Activated T-cell treated with anti-CD3 and anti-CD28 coated beads, Interleukin-2, amount 50 U/mL, for 1 hour (primary cell): ENCODE measurements around the gene C3AR1.
"Not testable (repeated sequence)": the region's sequence is repeated elsewhere in the genome, so short reads cannot be mapped to it uniquely, and the experiment has no call there.

Experiments used
- DNase-seq: peaks from one replicate; pipeline ENCODE4 v3.0.0-alpha.2; 2020

C3AR1 gene

DNA sequence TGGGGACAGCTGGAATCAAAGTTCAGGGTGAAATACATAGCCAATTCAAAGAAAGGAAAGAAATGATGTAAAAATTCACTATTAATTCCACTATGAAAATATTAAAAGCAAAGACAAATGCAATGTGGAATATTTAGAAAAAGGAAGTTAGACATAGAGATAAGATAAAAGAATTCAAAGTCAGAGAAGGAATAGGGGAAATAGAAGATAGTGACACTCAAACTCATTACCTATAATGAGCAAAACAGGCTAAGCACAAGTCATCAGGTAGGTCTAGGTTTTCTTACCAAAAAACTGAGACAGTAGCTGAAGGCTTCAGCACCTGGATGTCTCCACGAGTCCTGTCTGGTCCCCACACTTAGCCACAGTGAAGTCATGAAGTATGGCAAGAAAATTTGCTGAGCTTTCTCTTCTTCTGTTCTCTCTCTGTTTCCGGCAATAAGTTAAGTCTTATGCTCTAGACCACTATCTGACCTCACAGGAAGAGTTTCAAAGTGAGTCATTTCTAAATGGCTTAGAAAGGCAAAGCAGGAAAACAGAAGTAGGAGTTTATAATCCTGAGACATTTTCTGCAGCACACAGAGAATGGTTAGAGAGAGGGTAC is at the start of gene C3AR1:
C3AR1 (minus strand) TSS at position 369 of the 604 bp plus-strand sequence. CDS start 6,174 bp downstream, outside the sequence.
- peak; percentile 47 for DNase-seq

DNA sequence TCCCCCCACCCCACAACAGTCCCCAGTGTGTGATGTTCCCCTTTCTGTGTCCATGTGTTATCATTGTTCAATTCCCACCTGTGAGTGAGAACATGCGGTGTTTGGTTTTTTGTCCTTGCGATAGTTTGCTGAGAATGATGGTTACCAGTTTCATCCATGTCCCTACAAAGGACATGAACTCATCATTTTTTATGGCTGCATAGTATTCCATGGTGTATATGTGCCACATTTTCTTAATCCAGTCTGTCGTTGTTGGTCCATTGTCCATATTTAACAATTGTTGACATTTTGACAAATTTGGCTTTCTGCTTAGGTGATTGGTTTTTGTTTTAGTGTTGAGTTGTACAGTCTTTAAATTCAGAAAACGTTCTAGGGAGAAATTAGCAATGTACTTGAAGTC is 47.0 kb upstream of the C3AR1 start:
- DNase-seq, result not testable (repeated sequence)

DNA sequence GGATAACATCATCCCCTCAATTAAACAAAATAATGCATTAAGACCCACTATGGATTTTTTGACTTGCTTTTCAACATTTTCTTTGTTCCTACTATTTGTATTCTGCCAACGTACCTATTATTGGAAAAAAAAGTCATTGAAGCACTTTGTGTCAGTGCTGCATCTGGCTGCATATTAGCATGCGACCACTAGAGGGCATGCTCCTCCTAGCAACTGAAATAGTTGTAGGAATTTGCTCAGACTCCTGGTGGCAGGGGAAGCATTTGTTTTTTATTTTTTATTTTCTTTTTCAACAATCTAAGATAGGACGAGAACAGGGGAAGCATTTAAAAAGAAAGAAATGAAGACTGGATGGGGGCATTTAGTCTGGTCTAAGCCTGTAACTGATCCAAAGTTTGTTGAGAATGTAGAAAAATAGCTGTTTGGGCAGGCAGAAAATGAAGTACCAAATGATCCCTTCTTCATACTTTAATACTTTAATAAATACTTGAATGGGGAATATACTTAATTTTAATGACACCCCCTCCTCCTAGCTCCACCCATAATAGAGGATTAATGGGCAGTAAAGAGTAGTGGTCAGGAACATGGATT is 42.7 kb upstream of the C3AR1 start:
- DNase-seq, result peak; percentile 81

DNA sequence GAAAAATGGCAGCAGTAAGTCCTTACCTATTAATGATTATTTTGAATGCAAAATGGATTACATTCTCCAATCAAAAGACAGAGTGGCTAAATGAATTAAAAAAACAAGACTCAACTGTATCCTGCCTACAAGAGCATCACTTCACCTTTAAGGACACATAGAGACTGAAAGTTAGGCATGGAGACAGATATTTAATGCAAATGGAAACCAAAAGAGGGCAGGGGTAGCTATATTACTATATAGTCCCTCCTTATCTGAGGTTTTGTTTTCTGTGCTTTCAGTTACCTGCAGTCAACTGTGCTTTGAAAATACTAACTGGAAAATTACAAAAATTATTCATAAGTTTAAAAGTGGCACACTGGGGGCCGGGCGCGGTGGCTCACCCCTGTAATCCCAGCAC is 33.1 kb upstream of the C3AR1 start:
- DNase-seq, result no peak

DNA sequence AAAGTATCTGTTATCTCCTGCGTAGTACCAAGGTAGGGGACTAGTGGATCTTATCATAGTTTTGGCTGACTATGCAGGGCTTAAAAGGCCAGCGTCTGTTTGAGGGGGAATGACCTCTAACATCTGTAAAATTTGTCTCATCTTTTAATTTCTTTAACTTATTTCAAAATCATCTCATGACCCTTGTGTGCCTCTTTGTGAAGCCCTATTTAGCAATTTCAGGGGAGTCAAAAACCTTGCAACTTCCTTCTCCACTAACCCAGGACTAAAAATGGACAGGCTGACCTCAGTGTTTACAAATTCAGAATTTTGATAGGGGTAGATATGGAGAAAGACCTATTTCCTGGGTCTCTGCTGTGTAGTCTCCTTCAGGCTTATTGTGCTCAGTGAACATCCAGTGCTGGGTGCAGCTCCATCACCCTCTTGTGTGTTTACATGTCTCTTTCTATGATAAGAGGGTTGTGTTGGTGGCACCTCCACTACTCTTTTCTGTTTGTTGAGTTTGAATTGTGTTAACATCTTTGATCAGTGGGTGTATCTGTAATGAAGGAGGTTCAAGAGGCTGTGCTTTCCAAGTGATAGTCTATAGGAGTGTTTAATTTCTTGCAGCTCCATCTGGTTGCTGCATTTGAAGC is 30.2 kb upstream of the C3AR1 start:
- no peak for DNase-seq

DNA sequence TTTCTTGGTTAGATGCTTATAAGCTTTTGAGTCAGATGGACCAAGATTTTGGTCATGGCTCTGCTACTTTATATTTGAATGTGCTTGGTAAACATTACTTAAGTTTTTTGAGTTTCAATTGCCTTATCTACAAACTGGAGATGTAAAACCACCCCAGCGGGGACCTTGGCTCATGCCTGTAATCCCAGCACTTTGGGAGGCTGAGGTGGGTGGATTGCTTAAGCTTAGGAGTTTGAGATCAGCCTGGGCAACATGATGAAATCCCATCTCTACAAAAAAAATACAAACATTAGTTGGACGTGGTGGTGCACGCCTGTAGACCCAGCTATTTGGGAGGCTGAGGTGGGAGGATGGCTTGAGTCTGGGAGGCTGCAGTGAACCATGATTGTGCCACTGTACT is 27.1 kb upstream of the C3AR1 start:
- no peak for DNase-seq

DNA sequence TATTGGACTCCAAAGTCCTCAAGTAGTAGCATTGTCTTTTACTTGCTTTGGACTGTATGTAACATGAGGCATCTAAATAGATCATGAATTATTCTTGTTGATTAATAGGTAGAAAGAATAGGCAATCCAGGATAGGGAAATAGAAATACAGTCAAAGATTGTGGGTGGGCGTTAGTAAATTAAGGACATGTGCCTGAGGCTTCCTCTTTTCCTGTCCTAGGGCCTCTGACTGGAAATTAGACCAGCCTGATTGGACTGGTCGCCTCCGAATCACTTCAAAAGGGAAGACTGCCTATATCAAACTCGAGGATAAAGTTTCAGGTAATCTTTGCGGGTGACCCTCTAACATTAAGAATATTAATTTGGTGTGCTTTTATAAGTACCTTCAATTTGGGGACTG is 23.6 kb upstream of the C3AR1 start:
- DNase-seq, result no peak

DNA sequence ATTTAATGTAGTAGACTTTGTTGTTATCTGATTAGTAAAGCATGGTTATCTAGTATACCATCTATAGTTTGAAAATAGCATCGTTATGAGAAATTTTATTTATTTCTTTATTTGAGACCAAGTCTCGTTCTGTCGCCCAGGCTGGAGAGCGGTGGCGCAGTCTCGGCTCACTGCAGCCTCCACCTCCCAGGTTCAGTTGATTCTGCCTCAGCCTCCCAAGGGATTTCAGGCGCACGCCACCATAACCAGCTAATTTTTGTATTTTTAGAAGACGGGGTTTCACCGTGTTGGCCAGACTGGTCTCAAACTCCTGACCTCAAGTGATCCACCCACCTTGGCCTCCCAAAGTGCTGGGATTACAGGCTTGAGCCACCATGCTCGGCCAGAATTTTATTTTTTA is 23.1 kb upstream of the C3AR1 start:
- DNase-seq, result not testable (repeated sequence)

DNA sequence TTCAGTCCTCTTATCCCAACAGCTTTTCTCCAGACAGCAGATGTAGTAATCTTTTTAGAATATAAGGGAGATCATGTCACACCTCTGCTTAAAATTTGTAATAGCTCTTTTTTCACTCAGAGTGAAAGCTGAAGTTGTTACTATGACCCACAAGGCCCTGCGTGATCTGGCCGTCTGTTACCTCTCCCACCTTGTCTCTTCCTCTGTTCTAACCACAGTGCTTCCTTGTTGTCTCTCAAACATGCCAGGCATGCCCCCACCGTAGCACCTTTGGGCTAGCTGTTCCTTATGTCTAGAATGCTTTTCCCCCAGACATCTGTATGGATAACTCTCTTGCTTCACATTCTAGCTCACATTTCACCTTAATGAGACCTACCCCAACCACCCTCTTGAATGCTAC is 22.4 kb upstream of the C3AR1 start:
- peak; percentile 35 for DNase-seq

DNA sequence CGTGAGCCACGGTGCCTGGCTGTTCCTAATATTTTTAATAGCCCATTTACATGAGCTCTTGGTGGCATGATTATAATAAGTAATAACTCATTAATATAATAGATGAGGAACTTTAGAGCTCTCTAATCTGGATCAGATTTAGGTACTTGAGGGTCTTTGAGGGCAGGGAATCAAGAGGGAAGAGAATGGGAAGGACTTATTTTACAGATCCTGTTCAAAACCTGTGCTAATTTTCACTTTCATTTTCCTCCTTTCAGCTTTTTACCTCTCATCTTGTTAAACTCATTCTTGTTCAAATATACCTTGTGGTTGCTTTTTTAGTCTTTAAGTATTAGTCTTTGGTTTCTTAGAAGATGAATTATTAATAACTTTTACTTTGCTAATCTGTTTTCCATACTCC is 21.5 kb upstream of the C3AR1 start:
- no peak for DNase-seq

DNA sequence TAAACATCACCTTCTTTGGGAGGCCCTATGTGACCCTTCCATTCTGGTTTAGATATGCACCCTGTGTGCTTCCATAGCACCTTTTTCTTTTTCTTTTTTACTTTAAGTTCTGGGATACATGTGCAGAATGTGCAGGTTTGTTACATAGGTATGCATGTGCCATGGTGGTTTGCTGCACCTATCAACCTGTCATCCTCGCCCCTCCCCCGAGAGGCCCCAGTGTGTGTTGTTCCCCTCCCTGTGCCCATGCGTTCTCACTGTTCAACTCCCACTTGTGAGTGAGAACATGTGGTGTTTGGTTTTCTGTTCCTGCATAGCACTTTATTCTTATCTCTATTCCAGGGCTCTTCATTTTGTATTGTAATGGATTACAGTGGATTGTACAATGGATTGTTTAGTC is 18.2 kb upstream of the C3AR1 start:
- DNase-seq, result not testable (repeated sequence)

DNA sequence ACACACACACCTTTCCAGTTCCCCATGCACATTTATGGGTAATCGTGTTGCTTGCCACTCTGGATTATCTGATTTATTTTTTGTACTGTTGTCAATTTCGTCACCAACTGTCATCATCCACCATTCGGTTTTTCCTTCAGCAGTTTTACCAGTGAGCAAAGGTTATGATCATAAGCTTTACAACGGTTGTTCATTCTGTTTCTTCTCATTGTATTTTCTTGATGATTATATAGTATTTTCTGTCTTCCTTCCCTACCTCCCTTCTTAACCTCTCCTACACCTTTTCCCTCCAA is 16.6 kb upstream of the C3AR1 start:
- no peak for DNase-seq

DNA sequence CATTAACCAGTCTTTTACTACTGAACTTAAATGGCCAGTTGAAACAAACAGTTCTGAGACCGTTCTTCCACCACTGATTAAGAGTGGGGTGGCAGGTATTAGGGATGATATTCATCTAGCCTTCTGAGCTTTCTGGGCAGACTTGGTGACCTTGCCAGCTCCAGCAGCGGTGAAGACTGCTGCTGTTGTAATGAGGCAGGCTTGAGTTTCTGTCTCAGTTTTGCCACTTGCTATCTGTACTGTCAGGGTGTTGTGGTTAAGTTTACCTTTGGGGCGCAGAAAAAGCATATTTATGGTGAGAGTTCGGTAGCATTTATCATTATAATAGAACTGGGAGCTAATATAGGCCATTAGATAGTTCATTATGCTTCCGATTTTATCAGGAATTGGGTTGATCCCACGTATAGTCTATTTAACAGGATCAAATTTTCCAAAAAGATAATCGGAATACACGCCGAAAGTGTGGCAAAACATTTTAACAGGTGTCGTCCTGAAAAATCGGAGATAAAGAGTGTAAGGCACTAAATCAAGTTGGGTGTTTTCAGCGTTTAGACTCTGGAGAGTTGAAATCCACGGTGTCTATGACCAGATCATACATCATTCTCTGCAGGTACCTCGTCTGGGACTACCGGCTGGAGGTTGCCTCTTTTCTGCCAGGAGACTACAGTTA is 15.2 kb upstream of the C3AR1 start:
- DNase-seq, result peak; percentile 48

DNA sequence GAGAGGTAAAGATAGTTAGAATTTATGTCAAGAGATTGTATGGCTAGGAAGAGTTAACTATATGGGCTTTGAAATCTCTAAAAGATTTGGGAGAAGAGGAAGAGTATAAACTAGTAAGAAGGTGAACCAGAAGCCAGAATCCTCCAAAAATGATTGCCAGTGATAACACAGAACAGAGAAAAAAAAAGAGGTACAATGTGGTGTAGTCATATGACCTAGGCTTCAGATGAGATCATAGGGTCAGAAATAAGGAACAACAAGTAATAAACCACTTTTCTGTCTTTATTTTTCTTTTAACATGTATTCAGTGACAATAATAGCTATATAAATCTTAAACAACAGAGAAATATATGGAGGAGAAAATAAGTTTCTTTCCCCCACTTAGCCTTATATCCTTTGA is 14.0 kb upstream of the C3AR1 start:
- no peak for DNase-seq

DNA sequence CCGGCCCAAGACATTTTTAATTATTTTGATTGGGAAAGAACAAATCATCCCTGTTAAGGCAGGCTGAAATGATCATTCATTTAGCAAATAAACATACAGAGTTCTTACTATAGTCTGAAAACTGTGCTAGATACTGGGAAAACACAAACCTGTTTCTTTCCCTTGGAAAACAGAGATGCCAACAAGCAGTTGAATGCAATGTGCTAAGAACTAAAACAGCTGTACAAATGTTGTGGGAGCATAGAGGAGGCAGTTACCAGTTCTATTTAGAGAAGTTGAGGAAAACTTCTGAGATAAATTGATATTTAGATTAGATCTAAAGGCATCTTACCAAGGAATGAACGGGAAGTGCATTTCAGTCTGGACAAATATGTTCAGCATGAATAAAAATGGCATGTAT is 12.8 kb upstream of the C3AR1 start:
- DNase-seq, result no peak

DNA sequence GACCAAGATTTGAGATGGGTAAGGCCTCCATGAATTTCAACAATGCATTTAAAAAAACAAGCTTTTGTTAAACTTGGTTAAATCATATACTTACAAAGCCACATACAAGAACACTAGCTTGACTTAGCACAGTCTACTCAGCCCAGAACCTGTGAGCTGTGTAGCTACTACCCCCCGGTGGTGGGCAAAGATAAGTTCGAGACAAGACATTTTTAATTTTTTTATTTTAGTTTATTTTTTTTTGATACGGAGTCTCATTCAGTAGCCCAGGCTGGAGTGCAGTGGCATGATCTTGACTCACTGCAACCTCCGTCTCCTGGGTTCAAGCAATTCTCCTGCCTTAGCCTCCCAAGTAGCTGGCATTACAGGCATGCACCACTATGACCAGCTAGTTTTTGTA is 12.2 kb upstream of the C3AR1 start:
- DNase-seq, result peak; percentile 56

DNA sequence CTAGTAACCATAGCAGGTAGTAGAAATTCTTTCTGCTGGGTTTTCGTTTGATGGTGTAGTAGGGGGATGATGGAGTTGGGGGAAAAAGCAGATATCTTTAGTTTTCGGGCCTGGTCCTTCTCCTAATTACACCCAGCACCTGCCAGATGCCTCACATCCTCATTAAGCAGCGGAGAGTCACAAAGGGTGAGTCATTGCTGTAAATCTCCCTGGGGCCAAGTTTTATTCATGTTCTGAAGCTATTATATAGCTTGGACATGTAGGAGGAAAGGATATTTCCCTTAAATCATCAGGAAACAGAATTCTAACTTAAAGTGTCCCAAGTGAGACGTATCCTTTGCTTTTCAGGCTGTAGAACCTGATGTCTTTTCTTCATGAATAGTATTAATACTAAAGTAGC is 11.0 kb upstream of the C3AR1 start:
- DNase-seq, result no peak

DNA sequence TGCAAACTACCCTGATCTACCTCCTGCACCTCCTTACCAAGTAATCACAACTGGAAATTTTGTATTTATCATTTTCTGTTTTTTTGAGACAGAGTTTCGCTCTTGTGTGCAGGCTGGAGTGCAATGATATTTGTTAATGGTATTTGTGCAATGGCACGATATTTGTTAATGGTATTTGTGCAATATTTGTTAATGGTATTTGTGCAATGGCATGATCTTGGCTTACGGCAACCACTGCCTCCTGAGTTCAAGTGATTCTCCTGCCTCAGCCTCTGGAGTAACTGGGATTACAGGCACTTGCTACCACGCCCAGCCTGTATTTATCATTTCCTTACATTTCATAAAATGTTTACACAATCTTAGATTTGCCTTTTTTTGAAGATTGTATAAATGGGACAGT is 10.2 kb upstream of the C3AR1 start:
- DNase-seq, result no peak

DNA sequence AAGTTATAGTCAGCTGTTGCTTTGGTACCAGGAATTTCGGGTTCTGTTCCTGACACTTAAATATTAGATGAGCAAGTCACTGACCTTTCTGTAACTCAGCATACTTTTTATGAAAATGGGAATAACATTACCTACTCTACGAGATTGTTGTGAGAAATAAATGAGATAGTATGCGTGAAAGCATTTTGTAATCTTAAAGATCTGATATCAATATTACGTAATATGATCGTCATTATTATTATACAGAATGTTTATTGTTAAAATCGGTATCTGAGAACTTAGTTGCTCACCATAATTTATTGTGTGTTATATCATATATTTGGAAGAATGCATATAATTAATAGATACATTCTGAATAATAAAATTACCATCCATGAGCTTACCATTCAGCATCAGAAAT is 9.8 kb upstream of the C3AR1 start:
- DNase-seq, result no peak

DNA sequence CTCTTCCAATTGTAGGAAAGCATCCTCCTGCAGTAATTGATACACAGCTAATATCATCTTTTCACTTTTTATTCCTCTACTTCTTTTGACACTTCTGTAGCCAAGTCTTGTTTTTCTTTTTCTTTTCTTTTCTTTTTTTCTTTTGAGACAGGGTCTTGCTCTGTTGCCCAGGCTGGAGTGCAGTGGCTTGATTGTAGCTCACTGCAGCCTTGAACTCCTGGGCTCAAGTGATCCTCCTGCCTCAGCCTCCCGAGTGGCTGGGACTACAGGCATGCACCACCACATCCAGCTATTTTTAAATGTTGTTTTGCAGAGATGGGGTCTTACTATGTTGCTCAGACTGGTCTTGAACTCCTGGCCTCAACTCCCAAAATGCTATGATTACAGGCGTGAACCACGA is 5.7 kb upstream of the C3AR1 start:
- DNase-seq, result not testable (repeated sequence)

DNA sequence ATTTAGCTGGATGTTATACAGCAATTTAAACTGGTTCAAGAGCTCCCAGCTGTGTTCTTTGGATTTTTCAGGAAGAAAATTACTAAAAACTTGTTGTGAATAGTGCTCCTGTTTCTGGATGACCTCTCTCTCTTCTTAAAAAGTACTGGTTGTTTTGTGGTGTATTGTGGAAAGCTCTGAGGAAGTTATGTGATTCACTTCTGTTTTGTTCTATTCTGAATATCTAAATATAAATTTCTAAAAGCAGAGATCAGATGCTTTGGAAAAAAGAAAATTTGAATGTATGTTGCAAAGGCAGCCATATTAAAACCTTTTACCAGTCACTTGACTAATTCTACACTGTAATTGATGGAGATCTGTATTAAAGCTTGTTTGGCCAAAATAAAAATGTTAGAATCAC is 3.4 kb upstream of the C3AR1 start:
- DNase-seq, result no peak

DNA sequence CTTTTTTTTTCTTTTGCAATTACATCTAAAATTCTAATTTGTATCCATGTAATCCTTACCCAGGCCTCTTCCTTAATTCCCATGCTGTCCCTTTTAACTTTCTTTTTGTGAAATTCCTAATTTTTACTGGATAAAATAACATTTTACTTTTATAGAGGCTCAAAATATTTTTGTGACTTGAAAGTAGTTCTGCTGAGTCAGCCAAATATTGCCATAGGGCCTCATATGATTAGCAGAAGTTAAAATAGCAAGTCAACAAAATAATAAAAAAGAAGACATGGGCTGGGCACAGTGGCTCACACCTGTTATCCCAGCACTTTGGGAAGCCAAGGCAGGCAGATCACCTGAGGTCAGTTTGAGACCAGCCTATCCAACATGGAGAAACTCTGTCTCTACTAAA is 2.0 kb downstream of the C3AR1 start:
- DNase-seq, result no peak

DNA sequence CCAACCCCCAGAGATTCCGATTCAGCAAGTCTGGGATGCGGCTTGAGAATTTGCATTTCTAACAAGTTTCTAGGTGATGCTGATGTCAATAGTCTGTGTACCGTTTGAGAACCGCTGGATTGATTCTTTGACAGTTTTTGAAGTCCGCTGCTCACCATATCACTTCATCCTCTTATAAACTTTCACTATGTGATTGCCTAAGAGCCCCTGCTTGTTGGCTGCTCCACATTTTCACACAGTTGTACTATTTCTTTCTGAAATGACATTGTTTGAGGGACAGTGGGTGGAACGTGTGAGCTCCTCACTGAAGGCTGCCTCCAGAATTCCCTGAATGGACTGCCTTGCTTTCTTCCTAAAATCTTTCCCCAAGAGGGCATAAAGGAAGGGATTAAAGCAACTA is 7.7 kb downstream of the C3AR1 start:
- DNase-seq, result no peak

DNA sequence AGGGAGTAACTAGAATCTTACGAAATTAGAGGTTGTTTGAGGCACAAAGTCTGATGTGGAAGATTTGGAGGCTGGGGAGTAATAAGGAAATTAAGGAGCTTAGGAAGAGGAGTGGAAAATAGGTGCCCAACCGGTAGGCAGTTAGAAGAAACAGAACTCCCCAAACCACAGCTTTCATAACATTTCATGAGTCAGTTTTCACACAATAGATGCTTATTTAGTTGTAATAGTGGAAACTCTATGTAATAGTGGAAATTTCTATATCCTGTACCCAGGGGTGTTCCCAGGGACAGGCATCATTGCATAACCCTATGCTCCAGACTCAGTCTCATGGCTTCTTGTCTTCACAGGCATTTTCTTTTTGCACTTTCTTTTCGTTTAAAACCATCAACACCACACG is 8.3 kb downstream of the C3AR1 start:
- DNase-seq, result no peak

DNA sequence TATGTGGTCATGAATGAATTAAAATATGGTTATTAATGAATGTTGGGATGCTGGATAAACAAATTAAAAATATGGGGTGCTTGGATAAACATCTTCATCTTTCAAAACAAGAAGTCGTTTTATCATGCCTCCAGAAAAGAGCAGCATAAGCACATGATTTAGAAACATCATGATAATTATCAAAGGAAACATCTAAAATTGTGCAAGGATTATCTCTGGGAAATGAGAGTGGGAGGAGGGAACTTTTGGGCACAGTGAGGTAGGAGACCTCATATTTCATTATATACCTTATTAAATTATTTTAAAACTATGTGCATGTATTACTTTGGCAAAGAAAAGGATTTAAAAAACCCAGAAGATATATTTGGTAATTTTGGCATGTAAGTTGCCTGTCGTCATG is 8.9 kb downstream of the C3AR1 start:
- DNase-seq, result no peak
